HCT116 (cell line): ENCODE data around the gene ALAD.

Source experiments
- ATF3 ChIP-seq: IDR thresholded peaks from 2 replicates; pipeline ENCODE4 v1.6.1; 2012
- CBX3 ChIP-seq: IDR thresholded peaks from 2 replicates; pipeline ENCODE4 v1.6.1; 2012; ENCODE audit warnings: low read depth
- CEBPB ChIP-seq: IDR thresholded peaks from 2 replicates; pipeline ENCODE4 v1.6.1; 2012; ENCODE audit warnings: low read depth
- EZH2 ChIP-seq: fragments of 200-600 bp; sonication (generic); IDR thresholded peaks from 2 replicates; pipeline ENCODE4 v1.6.1; 2017; ENCODE audit warnings: antibody characterized with exemption, mixed run types
- EZH2phosphoT487 ChIP-seq: fragments of 200-600 bp; IDR thresholded peaks from 2 replicates; pipeline ENCODE4 v1.6.1; 2018; ENCODE audit warnings: antibody characterized with exemption, borderline replicate concordance
- JUND ChIP-seq: IDR thresholded peaks from 2 replicates; pipeline ENCODE4 v1.6.1; 2012
- POLR2A ChIP-seq: IDR thresholded peaks from 2 replicates; pipeline ENCODE4 v1.7.0; 2011; ENCODE audit warnings: borderline replicate concordance; ENCODE audit not compliant: insufficient read depth, insufficient read length; ENCODE audit errors: extremely low read depth
- POLR2AphosphoS5 ChIP-seq: IDR thresholded peaks from 2 replicates; pipeline ENCODE4 v1.6.1; 2011; ENCODE audit warnings: mild to moderate bottlenecking, low read depth, low read length, moderate library complexity
- RAD21 ChIP-seq: IDR thresholded peaks from 2 replicates; pipeline ENCODE4 v1.6.1; 2012; ENCODE audit warnings: low read depth, mild to moderate bottlenecking
- SIN3A ChIP-seq: IDR thresholded peaks from 2 replicates; pipeline ENCODE4 v1.6.1; 2012; ENCODE audit warnings: low read depth
- SP1 ChIP-seq: IDR thresholded peaks from 2 replicates; pipeline ENCODE4 v1.6.1; 2012; ENCODE audit warnings: low read depth
- ZBTB33 ChIP-seq: IDR thresholded peaks from 2 replicates; pipeline ENCODE4 v1.6.1; 2011; ENCODE audit warnings: mild to moderate bottlenecking, low read length, moderate library complexity; ENCODE audit not compliant: insufficient replicate concordance; ENCODE audit errors: extremely low read depth
- TF ChIP-seq, protein P1 (sequence below), 3 experiments: fragments of 200-600 bp in 1 of 3; sonication (generic) in 1 of 3; IDR thresholded peaks in 2 of 3; conservative IDR thresholded peaks in 1 of 3; 2 replicates each; pipeline ENCODE4 v1.5.1; 2012 to 2017; ENCODE audit warnings: low read depth in 2 of 3, low read length in 2 of 3, antibody characterized with exemption in 1 of 3, borderline replicate concordance in 1 of 3, control low read depth in 1 of 3, mild to moderate bottlenecking in 1 of 3, mixed read lengths in 1 of 3, mixed run types in 1 of 3, moderate library complexity in 1 of 3; ENCODE audit not compliant: insufficient read depth in 1 of 3

GRCh38 chr9:113421726-113422125 is 20.6 kb upstream of the ALAD start:
- TF ChIP-seq JUND (no peak), CBX3 (no peak), EZH2phosphoT487 (no peak), SIN3A (no peak), SP1 (no peak), POLR2A (no peak), ATF3 (no peak), EZH2 (no peak), POLR2AphosphoS5 (no peak), ZBTB33 (no peak), CEBPB (no peak), RAD21 (no peak)
- TF ChIP-seq, protein P1, sequence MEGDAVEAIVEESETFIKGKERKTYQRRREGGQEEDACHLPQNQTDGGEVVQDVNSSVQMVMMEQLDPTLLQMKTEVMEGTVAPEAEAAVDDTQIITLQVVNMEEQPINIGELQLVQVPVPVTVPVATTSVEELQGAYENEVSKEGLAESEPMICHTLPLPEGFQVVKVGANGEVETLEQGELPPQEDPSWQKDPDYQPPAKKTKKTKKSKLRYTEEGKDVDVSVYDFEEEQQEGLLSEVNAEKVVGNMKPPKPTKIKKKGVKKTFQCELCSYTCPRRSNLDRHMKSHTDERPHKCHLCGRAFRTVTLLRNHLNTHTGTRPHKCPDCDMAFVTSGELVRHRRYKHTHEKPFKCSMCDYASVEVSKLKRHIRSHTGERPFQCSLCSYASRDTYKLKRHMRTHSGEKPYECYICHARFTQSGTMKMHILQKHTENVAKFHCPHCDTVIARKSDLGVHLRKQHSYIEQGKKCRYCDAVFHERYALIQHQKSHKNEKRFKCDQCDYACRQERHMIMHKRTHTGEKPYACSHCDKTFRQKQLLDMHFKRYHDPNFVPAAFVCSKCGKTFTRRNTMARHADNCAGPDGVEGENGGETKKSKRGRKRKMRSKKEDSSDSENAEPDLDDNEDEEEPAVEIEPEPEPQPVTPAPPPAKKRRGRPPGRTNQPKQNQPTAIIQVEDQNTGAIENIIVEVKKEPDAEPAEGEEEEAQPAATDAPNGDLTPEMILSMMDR (IDR thresholded peaks at IDR 0.05 in 2 of 3, conservative IDR thresholded peaks at IDR 0.05 in 1 of 3; ENCODE audit: borderline replicate concordance in 1 of 3, insufficient read depth in 1 of 3, low read depth in 2 of 3, low read length in 2 of 3): no peak
